Effector CD4-positive, alpha-beta T cell (primary cell): ENCODE measurements around the gene CAMK1D.

Source experiments
- DNase-seq: peaks from one replicate; pipeline ENCODE4 v3.0.0-alpha.2; 2020

The CAMK1D gene

DNA sequence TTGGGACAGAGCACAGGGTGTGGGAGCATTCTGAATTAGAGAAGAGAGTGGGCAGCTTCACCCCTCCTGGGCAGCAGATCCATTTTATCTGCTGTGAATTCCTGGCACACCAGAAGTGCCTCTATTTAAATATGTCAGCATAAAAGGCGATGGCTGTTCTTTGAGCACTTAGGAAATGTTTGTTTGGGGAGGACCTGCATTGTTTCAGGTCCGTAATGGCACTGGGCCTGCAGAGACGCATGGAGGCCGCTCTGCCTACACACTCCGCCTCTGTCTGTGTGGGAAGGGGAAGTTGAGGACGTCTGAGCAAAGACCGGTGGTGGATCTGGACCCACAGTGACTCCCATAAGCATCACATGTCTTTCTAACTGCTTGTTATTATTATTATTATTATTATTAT, 253.2 kb downstream of the CAMK1D start:
- DNase-seq = no peak

DNA sequence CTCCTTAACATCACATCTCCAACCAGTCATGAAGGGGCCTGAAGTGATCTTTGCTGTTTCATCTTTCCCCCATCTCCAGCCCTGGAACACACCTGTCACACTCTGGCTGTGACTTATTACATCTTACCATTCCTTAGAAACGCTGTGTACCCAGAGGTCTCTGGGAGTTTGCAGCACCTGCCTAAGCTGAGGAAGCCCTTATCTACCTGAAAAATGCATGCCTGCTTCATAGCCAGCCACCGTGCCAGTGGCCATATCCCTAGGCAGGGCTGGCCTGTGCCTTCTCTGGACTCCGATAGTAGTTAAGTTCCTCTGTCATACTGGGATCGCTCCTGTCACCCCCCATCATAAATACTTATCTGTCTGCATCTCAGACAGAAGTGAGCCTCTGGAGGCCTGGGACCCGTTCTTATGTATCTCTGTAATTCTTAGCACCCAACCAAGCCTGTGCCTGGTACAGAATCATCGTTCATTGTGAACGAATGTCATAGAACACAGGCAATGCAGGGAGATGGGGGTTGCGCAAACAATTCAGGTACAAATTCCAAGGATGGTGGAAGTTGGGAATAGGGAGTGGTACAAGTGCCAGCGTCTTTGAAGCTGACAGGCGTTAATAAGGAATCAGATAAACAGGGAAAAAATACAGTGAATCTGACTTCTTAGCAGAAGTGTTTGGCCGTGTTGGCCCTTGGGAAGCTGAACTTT, 254.6 kb downstream of the CAMK1D start:
- DNase-seq = no peak

DNA sequence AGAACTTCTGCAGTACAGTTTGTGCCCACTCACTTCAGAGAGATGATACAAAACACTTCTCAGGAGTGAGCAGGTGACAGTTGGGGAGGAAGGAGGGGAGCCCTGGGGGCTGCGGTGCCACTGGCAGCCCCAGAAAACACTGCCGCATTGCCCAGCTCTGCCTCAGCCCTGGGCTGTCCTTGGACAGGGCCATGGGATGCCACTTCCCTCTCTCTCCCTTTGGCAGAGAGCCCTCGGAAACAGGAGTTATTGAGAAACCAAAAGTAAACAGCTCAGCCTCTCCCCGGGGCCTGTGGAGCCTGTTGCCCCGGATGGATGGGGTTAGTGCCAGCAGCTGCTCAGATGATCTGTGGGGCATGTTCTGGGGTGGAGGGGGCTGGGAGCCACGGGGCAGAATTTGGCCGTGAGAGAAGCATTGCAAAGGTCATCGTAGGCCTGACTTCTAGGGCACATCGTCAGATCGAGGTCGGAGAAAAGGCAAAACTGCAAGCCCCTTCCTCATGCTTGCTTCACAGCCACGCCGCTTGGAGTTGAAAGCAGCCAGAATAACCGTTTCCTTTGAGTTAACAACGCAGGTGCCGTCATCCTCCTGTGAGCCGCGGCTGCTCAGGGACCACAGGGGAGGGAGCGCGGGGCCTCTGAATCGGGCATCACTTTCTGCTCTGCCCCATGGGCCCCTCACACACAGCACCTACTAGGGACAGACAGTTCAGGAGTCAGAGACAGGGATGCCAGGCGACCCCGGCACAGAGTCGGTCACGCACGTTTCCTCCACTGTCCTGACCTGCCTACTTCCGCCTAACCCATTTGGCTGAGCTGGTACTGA, 256.4 kb downstream of the CAMK1D start:
- peak; percentile 13 for DNase-seq

DNA sequence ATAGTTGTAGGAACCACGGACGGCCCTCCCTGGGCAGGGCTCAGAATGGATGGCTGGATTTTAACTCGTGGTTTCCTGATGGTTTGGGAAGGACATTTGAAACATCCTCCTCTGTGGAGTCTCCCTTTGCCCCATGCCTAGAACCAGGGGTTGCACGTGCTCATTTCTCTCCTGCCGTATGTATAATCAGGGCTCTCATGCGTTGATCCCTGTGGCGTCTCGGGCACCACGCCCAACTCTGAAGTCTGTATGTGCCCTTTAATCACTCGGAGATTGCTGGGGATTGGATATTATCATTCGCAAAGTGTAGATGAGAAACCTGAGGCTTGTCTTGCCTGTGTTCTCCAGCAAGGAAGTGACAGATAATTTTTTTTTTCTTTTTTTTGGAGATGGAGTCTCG, 257.1 kb downstream of the CAMK1D start:
- no peak for DNase-seq

DNA sequence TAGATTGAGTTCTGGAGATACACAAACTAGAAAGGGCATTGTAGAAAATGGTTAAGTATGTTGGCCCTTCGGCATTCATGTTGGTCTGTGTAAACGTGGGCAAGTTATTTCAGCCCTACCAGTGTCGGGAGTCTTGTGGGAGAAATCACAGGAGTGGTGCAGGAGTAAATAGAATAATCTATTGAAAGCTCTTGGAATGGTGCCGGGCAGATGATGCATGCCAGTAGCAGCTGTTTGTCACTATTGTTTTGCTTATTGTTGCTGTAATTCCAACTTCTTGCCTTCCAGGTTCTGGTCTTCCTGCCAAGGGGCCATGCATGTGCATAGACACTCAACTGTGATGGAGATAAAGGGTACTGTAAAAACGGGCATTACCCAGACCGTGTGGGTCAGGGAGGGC, 259.4 kb downstream of the CAMK1D start:
- DNase-seq = no peak

DNA sequence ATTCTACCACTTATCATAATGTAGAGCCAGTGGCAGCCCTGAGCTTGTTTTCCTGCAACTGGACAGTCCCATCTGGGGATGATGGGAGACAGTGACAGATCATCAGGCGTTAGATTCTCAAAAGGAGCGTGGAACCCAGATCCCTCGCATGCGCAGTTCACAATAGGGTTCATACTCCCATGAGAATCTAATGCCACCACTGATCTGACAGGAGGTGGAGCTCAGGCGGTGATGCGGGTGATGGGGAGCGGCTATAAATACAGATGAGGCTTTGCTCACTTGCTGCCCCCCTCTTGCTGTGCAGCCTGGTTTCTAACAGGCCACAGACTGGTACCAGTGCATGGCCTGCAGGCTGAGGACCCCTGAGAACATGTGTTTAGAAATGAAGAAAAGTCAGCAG, 260.1 kb downstream of the CAMK1D start:
- no peak for DNase-seq

DNA sequence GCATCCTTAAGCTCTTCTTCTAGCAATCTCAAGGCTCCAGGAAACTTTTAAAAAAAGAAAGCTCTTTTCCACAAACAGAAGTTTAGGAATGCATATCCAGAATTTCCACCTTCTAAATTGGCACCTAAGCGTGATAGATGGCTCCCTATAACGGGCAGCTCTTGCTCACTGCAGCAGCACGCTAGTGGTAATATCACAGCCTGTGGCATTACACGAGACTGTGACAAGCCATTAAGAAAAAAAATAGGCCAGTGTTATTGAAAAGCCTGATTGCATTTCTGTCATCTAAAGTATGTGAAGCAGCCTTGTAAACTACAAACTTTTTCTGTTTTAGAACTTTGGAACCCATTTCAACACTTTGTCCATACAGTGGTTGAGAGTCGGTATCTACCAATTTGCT, 263.8 kb downstream of the CAMK1D start:
- DNase-seq = no peak

DNA sequence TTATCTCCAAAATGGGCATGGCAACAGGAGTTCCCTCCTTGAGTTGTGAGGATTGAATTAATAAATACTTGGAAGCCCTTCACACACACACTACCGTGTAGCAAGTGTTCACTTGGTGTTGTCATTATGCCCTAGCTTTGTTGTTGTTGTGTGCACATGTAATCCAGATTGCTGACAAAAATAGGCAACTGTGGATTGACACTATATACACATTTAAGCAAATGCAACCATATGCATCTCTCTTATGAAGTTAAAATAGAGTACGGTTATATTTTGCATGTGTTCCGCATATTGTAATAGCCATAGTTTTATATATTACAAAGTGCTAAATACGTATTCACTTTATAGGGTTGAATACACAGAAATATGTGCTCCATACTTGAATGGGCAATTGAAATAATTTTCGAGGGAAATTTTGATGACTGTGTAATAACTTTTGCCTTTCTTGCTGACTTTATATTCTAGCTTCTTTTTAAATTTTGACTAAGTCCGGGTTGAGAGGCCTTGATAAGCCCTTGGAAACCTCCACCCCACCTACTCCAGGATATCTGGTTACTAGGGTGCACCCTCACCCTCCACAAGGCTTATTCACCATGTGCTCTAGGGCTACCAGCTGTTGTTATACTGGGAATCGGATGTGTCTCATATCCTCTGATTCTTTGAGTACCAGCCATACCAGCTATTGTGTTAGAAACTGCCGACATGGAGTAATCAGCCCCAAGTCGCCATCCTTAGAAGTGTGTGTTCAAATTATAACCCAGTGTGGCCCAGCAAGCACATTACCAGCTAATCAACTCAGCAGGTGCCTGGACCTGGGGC, 265.0 kb downstream of the CAMK1D start:
- DNase-seq = no peak

DNA sequence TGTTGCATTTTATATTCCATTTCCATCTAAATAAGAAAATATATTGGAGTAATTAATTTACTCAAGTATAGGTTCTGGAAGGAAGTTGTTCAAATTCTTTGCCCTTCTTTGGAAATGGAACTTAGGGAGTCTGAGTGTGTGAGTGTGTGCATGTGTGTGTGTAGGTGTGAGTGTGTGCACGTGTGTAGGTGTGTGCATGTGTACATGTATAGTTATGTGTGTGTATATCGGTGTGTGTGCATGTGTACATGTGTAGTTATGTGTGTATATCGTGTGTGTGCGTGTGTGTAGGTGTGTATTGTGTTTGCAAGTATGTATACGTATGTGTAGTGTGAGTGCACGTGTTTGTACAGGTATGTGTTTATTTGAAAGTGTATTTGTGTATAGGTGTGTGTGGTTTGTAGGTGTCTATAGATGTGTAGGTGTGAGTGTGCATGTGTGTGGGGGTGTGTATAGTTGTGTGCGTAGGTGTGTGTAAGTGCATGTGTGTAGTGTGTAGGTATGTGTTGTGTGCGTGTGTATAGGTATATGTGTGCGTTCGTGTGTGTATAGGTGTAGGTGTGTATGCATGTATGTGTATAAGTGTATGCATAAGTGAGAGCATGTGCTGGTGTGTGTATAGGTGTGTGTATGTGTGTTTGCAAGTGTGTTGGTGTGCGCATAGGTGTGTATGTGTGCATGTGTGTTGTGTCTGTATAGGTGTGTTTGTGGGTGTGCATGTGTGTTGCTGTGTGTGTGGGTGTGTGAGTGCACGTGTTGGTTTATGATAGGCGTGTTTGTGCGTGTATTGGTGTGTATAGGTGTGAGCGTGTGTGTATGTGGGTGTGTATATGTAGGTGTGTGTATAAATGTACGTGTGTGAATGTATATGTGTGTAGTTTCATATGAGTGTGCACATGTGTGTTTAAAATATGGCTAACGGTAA, 266.2 kb downstream of the CAMK1D start:
- DNase-seq = no peak

DNA sequence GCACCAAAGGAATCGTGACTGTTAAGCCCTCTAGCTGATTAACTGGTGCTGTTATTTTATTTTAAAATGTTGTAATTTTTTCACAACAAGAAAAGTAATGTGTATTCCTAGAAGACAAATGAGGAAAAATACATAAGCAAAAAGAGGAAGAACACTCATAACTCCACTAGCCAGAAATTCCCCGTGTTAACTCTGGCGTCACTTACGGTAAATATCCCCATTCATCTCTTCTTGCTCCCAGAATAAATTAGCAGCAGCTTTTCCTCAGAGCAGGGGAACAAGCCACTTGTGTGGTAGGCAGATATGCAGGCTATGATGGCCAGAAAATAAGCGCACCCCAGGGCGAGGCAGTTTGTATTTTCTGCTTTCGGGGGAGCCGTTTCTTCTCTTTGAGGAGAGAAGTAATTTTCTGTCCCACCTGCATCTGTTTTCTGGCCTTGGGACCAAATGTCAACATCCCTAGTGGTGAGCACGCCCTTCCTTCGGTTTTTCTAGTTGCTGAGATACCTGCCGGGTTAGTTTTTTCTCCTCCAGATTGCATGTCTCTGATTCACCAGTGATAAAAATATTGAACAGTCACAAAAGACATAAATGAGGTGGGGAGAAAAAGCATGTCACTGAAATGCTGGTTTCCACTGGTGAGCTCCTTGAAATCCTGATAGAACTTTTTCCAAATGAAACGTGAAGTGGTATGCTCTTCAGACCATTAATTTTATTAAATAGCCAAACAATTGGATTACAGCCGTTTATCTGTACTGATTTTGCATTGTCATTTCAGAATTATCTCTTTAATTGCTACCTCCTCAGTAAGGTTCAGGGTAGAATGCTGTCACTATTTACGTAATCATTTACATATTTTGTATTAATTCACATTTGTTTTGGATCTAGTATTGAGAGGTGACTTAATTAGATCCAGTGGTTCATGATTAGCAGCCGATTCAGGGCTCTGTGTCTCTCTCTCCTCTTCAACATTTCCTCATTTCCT, 268.1 kb downstream of the CAMK1D start:
- DNase-seq = no peak

DNA sequence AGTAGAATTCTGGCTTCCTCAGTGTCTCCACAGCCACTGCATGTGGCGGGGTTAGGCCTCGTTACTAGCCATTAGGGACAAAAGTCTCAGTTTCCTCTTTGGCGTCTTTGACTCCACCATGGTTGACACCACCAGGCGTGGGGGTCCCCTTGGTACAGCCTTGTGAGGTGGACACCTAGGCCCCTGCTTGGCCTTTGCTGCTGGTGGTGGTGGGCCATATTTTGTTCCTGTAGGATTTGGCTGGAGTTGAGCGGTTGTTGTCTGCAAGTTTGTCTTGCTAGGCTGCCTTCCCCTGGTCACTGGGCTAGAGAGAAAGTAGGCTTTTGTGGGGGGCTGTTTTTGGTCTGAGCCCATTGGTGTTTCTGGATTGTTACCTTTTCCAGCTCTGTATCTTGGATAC, 272.7 kb downstream of the CAMK1D start:
- no peak for DNase-seq

DNA sequence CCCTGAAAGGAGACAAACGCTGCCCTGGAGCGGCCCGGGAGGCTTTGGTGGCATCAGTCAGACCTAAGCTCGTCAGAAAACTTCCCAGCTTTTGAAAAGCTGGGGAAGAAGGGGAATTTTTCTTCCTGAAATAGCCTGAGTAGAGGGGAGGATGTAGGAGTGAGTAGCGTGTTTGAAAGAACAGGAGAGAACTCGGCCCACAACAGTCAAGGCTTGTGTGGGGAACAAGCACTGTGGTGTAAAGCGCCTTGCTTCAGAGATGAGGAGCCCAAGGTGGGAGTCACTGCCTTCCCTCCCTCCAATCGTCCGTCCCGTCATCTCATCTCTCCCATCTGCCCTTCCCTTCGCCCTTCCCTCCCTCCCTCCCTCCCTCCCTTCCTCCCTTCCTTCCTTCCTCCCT, 273.3 kb downstream of the CAMK1D start:
- no peak for DNase-seq

DNA sequence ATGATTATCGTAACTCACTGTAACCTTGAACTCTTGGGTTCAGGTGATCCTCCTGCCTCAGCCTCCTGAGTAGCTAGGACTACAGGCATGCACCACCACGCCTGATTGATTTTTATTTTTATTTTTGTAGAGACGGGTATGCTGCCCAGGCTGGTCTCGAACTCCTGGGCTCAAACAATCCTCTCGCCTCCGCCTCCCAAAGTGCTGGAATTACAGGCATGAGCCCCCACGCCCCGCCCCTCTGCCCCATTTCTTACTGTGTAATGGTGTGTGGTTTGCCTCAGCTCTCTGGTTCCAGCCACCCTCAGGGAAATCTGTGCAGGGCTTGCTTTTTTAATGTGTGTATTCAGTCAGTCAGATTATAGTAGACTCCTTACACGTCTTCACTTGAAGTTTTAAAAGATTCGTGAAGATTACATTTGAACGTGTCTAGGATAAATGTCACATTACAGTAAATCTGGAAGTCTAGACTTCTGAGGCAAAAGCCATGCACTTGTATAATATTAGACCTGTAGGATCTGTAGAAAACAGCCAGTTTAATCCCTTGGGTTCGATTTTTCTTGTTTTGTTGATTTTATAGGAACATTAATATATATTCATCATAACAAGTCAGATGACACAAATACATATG, 276.2 kb downstream of the CAMK1D start:
- no peak for DNase-seq

DNA sequence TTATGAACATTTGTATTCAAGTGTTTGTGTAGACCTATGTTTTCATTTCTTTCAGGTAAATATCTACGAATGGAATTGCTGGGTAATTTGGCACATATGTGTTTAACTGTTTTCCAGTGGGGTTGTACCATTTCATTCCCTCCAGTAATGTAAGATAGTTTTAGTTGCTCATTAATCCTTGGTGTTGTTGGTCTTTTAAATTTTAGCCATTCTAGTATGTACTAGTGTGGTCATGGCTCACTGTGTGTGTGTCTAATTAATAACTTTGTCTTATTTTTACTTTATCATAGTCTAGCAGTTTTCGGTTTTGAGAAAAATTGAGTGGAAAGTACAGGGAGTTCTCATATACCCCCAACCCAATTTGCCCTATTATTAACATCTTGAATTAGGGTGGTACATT, 278.8 kb downstream of the CAMK1D start:
- no peak for DNase-seq

DNA sequence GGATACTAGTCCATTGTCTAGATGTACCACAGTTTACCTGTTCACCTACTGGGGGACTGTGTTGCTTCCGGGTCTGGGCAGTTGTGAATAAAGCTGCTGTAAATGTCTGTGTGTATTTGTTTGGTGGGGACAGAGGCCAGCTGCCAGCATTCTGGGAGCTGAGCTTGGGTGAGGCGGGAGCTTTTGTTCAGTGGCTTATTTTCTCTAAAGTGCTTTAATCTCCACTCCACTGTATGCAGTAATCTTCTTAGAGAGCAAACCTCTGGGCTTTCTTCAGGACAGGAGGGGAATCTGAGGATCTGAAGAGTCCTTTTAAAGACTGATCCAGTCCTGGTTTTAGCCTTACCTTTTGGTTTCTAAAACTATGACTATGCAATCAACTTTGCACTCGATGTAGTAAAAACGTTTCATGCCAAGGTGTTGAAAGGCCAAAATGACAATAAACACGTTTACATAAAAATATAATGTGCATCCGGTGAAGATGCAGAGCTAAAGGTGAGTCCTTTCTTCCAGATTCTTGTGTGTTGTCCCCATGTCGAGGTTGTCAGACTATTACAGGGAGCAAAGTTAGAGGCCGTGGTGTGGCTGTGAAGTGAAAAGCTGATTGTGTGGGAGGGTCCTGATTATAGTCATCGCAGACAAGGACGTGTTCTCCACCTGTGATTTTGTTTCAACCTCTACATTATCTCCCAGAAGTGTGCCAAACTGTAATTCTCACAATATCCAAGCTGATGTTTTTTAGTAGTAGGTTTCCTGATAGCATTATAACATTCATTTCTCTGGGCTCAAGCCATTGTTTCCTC, 279.8 kb downstream of the CAMK1D start:
- DNase-seq = no peak

DNA sequence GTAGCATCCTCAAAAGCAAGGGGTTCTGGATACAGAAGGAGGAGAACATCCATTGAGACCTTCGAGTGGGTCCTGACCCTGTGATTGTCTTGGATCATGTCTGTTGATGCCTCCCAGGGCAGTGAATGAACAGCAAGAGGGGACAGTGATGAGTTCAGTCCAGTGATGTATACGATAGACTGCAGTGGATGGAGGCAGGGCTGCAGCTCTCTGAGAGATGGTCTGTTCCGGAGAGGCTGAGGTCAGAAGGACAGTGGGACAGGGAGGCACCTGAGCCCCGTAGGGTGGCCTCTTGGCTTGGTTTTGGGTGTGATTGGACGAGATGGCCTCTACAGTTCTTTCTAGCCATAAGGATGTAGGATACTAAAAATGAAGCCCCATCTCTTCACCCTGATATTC, 280.4 kb downstream of the CAMK1D start:
- DNase-seq = no peak

DNA sequence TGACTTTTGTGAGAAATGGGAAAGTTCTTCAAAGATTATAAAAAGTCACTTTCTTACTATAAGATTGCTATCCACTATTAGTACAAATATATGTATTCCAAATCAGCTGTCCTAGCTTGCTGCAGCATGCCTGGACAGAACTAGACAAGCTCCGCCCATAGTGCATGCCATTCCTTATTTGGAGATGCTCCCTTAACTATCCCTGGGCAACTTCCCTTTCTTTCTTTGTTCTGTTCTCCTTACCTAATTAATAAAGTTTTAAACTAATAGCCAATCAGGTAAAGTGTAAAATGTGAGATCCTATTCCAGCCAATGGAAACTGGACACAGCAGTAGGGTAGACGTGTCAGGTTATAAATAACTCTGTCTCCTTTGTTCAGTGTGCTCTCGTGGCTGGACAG, 281.9 kb downstream of the CAMK1D start:
- no peak for DNase-seq

DNA sequence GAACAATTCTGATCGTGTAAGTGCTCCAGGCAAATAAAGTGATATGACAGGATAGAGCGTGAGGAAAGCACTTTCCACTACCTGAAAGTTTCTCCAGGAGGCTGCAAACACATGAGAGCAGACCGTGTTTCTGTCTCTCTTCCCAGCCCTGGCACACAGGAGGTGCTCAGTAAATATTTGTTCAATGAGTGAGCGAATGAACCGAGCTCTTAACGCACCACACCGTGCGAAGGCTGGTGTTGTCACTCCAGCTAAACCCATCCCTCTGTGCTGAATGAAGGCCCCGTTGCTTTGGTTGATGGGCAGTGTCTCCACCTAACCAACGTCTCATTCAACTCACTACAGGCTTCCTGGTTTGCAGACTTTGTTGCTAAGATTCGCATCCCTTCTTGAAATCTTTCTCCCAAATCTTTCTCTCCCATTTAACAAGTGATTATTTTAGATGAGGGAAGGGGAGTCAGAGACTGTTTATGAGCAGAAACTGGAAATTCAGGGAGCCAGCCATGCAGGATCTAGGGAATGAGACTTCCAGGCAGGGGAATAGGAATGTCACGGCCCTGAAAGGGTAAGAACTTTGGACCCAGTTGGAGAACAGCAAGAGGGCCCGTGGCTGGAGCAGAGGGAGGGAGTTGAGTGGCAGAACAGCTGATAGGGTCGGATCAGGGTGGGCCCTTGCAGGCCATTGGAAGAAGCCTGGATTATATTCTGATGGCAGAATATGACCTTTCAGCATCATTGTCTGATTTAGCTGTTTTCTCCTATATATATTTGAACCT, 282.6 kb downstream of the CAMK1D start:
- DNase-seq = no peak
